ENCODE data around the gene TRIM65. TPM values are rescaled to one million over a fixed set of nuclear protein-coding genes. Genes with fewer than 3 reads are reported as not detected.
A peak's percentile ranks its signal among the peaks of the same experiment; 100 is the strongest.

TRIM65 gene
- total and polyA plus RNA-seq, 2 of the 13 experiments (the other 11 are each of a cell fraction or from before 2014, with no cell fraction given): 10.3 to 22.4 TPM

DNA sequence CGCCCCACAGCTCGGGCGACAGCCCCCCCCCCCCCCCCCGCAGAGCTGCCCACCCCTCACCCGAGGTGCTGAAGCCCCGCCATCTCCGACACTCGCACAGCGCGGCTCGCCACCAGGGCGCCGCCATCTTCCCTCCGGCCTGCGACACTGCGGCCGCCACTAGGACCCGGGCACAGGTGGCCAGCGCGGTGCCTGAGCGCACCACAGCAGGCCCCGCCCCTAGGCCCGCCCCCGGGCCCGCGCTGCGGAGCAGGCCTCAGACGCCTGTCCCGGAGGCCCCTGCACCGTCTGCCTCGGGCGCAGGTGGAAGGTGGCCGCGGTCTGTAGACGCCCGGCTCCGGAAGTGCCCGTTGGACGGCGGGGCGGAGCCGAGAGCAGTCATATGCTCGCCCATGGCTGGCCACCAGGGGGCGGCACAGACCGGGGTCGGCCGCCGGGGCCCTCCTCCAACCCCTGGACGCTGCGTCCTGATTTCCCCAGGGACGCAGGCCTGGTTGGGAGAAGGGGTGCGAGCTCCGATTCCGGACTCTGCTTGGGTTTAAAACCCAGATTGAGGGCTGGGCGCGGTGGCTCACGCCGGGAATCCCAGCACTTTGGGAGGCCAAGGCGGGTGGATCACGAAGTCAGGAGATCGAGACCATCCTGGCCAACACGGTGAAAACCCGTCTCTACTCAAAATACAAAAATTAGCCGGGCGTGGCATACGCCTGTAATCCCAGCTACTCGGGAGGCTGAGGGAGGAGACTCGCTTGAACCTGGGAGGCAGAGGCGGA, 8.2 kb upstream of the TRIM65 start, which contains the start of gene MRPL38 (continued):
- TF ChIP-seq SIN3B (IDR thresholded peaks at IDR 0.05; ENCODE audit: low read length) (peak; percentile 50; the same call in 1 of the 2 replicates), RXRA (CRISPR knock-in tag; IDR thresholded peaks at IDR 0.05) (peak; percentile 94), CHCHD3 (CRISPR knock-in tag; IDR thresholded peaks at IDR 0.05) (peak; percentile 74; the same call in 1 of the 2 replicates), SP5 (CRISPR knock-in tag; IDR thresholded peaks at IDR 0.05; ENCODE audit: borderline replicate concordance, low read depth) (peak; percentile 93), TBP (CRISPR knock-in tag; IDR thresholded peaks at IDR 0.05) (0 out of 2 replicates have a peak, but pooled peaks have one; percentile 48), ZNF629 (CRISPR knock-in tag; conservative IDR thresholded peaks at IDR 0.05) (peak; percentile 65), CEBPB (IDR thresholded peaks at IDR 0.05; ENCODE audit: borderline replicate concordance, low read depth, low read length) (no peak), MIXL1 (CRISPR knock-in tag; IDR thresholded peaks at IDR 0.05) (peak; percentile 78), DNMT1 (CRISPR knock-in tag; IDR thresholded peaks at IDR 0.05) (no peak; the same call in 1 of the 2 replicates), POLR2A (IDR thresholded peaks at IDR 0.05; ENCODE audit: insufficient read depth in 1 of 2, low read depth in 2 of 2, low read length in 2 of 2) (peak; percentile 75 to 86)
- TF ChIP-seq, protein P1, sequence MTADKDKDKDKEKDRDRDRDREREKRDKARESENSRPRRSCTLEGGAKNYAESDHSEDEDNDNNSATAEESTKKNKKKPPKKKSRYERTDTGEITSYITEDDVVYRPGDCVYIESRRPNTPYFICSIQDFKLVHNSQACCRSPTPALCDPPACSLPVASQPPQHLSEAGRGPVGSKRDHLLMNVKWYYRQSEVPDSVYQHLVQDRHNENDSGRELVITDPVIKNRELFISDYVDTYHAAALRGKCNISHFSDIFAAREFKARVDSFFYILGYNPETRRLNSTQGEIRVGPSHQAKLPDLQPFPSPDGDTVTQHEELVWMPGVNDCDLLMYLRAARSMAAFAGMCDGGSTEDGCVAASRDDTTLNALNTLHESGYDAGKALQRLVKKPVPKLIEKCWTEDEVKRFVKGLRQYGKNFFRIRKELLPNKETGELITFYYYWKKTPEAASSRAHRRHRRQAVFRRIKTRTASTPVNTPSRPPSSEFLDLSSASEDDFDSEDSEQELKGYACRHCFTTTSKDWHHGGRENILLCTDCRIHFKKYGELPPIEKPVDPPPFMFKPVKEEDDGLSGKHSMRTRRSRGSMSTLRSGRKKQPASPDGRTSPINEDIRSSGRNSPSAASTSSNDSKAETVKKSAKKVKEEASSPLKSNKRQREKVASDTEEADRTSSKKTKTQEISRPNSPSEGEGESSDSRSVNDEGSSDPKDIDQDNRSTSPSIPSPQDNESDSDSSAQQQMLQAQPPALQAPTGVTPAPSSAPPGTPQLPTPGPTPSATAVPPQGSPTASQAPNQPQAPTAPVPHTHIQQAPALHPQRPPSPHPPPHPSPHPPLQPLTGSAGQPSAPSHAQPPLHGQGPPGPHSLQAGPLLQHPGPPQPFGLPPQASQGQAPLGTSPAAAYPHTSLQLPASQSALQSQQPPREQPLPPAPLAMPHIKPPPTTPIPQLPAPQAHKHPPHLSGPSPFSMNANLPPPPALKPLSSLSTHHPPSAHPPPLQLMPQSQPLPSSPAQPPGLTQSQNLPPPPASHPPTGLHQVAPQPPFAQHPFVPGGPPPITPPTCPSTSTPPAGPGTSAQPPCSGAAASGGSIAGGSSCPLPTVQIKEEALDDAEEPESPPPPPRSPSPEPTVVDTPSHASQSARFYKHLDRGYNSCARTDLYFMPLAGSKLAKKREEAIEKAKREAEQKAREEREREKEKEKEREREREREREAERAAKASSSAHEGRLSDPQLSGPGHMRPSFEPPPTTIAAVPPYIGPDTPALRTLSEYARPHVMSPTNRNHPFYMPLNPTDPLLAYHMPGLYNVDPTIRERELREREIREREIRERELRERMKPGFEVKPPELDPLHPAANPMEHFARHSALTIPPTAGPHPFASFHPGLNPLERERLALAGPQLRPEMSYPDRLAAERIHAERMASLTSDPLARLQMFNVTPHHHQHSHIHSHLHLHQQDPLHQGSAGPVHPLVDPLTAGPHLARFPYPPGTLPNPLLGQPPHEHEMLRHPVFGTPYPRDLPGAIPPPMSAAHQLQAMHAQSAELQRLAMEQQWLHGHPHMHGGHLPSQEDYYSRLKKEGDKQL (CRISPR knock-in tag; IDR thresholded peaks at IDR 0.05; ENCODE audit: low read depth): peak; percentile 77
- TF ChIP-seq, protein P2, sequence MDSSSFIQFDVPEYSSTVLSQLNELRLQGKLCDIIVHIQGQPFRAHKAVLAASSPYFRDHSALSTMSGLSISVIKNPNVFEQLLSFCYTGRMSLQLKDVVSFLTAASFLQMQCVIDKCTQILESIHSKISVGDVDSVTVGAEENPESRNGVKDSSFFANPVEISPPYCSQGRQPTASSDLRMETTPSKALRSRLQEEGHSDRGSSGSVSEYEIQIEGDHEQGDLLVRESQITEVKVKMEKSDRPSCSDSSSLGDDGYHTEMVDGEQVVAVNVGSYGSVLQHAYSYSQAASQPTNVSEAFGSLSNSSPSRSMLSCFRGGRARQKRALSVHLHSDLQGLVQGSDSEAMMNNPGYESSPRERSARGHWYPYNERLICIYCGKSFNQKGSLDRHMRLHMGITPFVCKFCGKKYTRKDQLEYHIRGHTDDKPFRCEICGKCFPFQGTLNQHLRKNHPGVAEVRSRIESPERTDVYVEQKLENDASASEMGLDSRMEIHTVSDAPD (CRISPR knock-in tag; IDR thresholded peaks at IDR 0.05): peak; percentile 84; the same call in 1 of the 2 replicates
- TF ChIP-seq, protein P3, sequence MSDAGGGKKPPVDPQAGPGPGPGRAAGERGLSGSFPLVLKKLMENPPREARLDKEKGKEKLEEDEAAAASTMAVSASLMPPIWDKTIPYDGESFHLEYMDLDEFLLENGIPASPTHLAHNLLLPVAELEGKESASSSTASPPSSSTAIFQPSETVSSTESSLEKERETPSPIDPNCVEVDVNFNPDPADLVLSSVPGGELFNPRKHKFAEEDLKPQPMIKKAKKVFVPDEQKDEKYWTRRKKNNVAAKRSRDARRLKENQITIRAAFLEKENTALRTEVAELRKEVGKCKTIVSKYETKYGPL (CRISPR knock-in tag; IDR thresholded peaks at IDR 0.05): 0 out of 2 replicates have a peak, but pooled peaks have one; percentile 23
- TF ChIP-seq, protein P4, sequence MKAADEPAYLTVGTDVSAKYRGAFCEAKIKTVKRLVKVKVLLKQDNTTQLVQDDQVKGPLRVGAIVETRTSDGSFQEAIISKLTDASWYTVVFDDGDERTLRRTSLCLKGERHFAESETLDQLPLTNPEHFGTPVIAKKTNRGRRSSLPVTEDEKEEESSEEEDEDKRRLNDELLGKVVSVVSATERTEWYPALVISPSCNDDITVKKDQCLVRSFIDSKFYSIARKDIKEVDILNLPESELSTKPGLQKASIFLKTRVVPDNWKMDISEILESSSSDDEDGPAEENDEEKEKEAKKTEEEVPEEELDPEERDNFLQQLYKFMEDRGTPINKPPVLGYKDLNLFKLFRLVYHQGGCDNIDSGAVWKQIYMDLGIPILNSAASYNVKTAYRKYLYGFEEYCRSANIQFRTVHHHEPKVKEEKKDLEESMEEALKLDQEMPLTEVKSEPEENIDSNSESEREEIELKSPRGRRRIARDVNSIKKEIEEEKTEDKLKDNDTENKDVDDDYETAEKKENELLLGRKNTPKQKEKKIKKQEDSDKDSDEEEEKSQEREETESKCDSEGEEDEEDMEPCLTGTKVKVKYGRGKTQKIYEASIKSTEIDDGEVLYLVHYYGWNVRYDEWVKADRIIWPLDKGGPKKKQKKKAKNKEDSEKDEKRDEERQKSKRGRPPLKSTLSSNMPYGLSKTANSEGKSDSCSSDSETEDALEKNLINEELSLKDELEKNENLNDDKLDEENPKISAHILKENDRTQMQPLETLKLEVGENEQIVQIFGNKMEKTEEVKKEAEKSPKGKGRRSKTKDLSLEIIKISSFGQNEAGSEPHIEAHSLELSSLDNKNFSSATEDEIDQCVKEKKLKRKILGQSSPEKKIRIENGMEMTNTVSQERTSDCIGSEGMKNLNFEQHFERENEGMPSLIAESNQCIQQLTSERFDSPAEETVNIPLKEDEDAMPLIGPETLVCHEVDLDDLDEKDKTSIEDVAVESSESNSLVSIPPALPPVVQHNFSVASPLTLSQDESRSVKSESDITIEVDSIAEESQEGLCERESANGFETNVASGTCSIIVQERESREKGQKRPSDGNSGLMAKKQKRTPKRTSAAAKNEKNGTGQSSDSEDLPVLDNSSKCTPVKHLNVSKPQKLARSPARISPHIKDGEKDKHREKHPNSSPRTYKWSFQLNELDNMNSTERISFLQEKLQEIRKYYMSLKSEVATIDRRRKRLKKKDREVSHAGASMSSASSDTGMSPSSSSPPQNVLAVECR (CRISPR knock-in tag; IDR thresholded peaks at IDR 0.05; ENCODE audit: borderline replicate concordance): peak; percentile 93; the same call in 1 of the 2 replicates
- TF ChIP-seq, protein P5, sequence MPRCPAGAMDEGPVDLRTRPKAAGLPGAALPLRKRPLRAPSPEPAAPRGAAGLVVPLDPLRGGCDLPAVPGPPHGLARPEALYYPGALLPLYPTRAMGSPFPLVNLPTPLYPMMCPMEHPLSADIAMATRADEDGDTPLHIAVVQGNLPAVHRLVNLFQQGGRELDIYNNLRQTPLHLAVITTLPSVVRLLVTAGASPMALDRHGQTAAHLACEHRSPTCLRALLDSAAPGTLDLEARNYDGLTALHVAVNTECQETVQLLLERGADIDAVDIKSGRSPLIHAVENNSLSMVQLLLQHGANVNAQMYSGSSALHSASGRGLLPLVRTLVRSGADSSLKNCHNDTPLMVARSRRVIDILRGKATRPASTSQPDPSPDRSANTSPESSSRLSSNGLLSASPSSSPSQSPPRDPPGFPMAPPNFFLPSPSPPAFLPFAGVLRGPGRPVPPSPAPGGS (CRISPR knock-in tag; IDR thresholded peaks at IDR 0.05): peak; percentile 99

Measured in HepG2 (cell line).